Activated naive CD8-positive, alpha-beta T cell treated with anti-CD3 and anti-CD28 coated beads for 36 hours (primary cell): ENCODE data around the gene GIT1. TPM values are rescaled to one million over a fixed set of nuclear protein-coding genes. Genes with fewer than 3 reads are reported as not detected.

Source experiments
- DNase-seq: peaks from one replicate; pipeline ENCODE4 v3.0.0; 2021
- H3K27ac Mint-ChIP-seq: one replicate; pipeline ENCODE4 v1.8.0; 2022; ENCODE audit warnings: mild to moderate bottlenecking, moderate library complexity, mixed read lengths
- H3K27me3 Mint-ChIP-seq: one replicate; pipeline ENCODE4 v1.8.0; 2022; ENCODE audit warnings: mild to moderate bottlenecking, mixed read lengths
- H3K36me3 Mint-ChIP-seq: one replicate; pipeline ENCODE4 v1.8.0; 2021; ENCODE audit warnings: mild to moderate bottlenecking, mixed read lengths
- H3K4me1 Mint-ChIP-seq: one replicate; pipeline ENCODE4 v1.8.0; 2021; ENCODE audit warnings: mixed read lengths
- H3K4me3 Mint-ChIP-seq: one replicate; pipeline ENCODE4 v1.8.0; 2022; ENCODE audit warnings: mild to moderate bottlenecking, moderate library complexity, mixed read lengths
- H3K9me3 Mint-ChIP-seq: one replicate; pipeline ENCODE4 v1.8.0; 2022; ENCODE audit warnings: mixed read lengths
- total RNA-seq, 2 experiments: library from RNA; stranded (reverse); gene quantifications; one replicate each; pipeline ENCODE4 v1.2.3, GENCODE V29; 2021

GIT1 gene
- total RNA-seq, 2 experiments from 2014 or later = 63.5 to 63.7 TPM

- Mint-ChIP-seq H3K27ac (peak overlapping the region; percentile 87), H3K27me3 (no peaks in the 10 kb centered on the region), H3K36me3 (peaks cover 4% of the 10 kb centered on the region), H3K4me3 (peak overlapping the region; percentile 88), H3K9me3 (no peaks in the 10 kb centered on the region), H3K4me1 (peaks cover 51% of the 10 kb centered on the region)
- DNase-seq = peak; percentile 65
Observed at GRCh38 chr17:29591146-29591736, 1.8 kb upstream of the GIT1 start.

- H3K27ac Mint-ChIP-seq = peak overlapping the region; percentile 87
- H3K36me3 Mint-ChIP-seq = peaks cover 4% of the 10 kb centered on the region
- peaks cover 58% of the 10 kb centered on the region for H3K4me1 Mint-ChIP-seq
- DNase-seq = peak; percentile 47
- no peaks in the 10 kb centered on the region for H3K27me3 Mint-ChIP-seq
- H3K9me3 Mint-ChIP-seq = no peaks in the 10 kb centered on the region
- peak overlapping the region; percentile 88 for H3K4me3 Mint-ChIP-seq
Observed at GRCh38 chr17:29590411-29591145, 1.1 kb upstream of the GIT1 start.

- DNase-seq = peak; percentile 64
- no peaks in the 10 kb centered on the region for H3K27me3 Mint-ChIP-seq
- peak overlapping the region; percentile 90 for H3K4me3 Mint-ChIP-seq
- peak overlapping the region; percentile 84 for H3K27ac Mint-ChIP-seq
- H3K4me1 Mint-ChIP-seq = peaks cover 64% of the 10 kb centered on the region
- no peaks in the 10 kb centered on the region for H3K9me3 Mint-ChIP-seq
- H3K36me3 Mint-ChIP-seq = peaks cover 5% of the 10 kb centered on the region
Observed at GRCh38 chr17:29588562-29589411, 661 bp downstream of the GIT1 start.

GRCh38 chr17:29588017-29588561 is 1.4 kb downstream of the GIT1 start:
- no peaks in the 10 kb centered on the region for H3K27me3 Mint-ChIP-seq
- peak overlapping the region; percentile 84 for H3K27ac Mint-ChIP-seq
- H3K36me3 Mint-ChIP-seq = peaks cover 12% of the 10 kb centered on the region
- H3K4me3 Mint-ChIP-seq = peak overlapping the region; percentile 90
- H3K4me1 Mint-ChIP-seq = peaks cover 64% of the 10 kb centered on the region
- no peaks in the 10 kb centered on the region for H3K9me3 Mint-ChIP-seq
- DNase-seq = no peak

GRCh38 chr17:29587591-29587990 is 1.9 kb downstream of the GIT1 start:
- H3K27ac Mint-ChIP-seq = peak overlapping the region; percentile 84
- peak overlapping the region; percentile 90 for H3K4me3 Mint-ChIP-seq
- peaks cover 17% of the 10 kb centered on the region for H3K36me3 Mint-ChIP-seq
- peaks cover 61% of the 10 kb centered on the region for H3K4me1 Mint-ChIP-seq
- H3K27me3 Mint-ChIP-seq = no peaks in the 10 kb centered on the region
- DNase-seq = no peak
- H3K9me3 Mint-ChIP-seq = no peaks in the 10 kb centered on the region

- peaks cover 55% of the 10 kb centered on the region for H3K4me1 Mint-ChIP-seq
Observed at GRCh38 chr17:29586676-29587469, 2.6 kb downstream of the GIT1 start.

GRCh38 chr17:29585080-29585751 is 4.2 kb downstream of the GIT1 start:
- peaks cover 52% of the 10 kb centered on the region for H3K4me1 Mint-ChIP-seq
- no peaks in the 10 kb centered on the region for H3K9me3 Mint-ChIP-seq
- H3K27me3 Mint-ChIP-seq = no peaks in the 10 kb centered on the region
- peak overlapping the region; percentile 80 for H3K27ac Mint-ChIP-seq
- peak overlapping the region; percentile 37 for H3K4me3 Mint-ChIP-seq
- H3K36me3 Mint-ChIP-seq = peaks cover 36% of the 10 kb centered on the region
- DNase-seq = peak; percentile 34

More at GRCh38 chr17:29586676-29587469, 2.6 kb downstream of the GIT1 start:
- no peak for DNase-seq
- peak overlapping the region; percentile 84 for H3K27ac Mint-ChIP-seq
- no peaks in the 10 kb centered on the region for H3K9me3 Mint-ChIP-seq
- no peaks in the 10 kb centered on the region for H3K27me3 Mint-ChIP-seq
- H3K4me3 Mint-ChIP-seq = peak overlapping the region; percentile 90
- H3K36me3 Mint-ChIP-seq = peaks cover 24% of the 10 kb centered on the region

GRCh38 chr17:29584452-29585079 is 4.9 kb downstream of the GIT1 start:
- Mint-ChIP-seq H3K4me3 (peak overlapping the region; percentile 34), H3K27ac (peak overlapping the region; percentile 80), H3K9me3 (no peaks in the 10 kb centered on the region), H3K36me3 (peaks cover 41% of the 10 kb centered on the region), H3K27me3 (no peaks in the 10 kb centered on the region), H3K4me1 (peaks cover 49% of the 10 kb centered on the region)
- no peak for DNase-seq

- no peaks in the 10 kb centered on the region for H3K9me3 Mint-ChIP-seq
- H3K27ac Mint-ChIP-seq = peak overlapping the region; percentile 39
- H3K4me3 Mint-ChIP-seq = peak overlapping the region; percentile 45
- peaks cover 41% of the 10 kb centered on the region for H3K36me3 Mint-ChIP-seq
- peaks cover 49% of the 10 kb centered on the region for H3K4me1 Mint-ChIP-seq
- no peaks in the 10 kb centered on the region for H3K27me3 Mint-ChIP-seq
- no peak for DNase-seq
Observed at GRCh38 chr17:29583324-29584248, 5.9 kb downstream of the GIT1 start.

- no peaks in the 10 kb centered on the region for H3K27me3 Mint-ChIP-seq
- no peak overlapping the region for H3K4me3 Mint-ChIP-seq
- DNase-seq = no peak
- H3K27ac Mint-ChIP-seq = no peak overlapping the region
- H3K36me3 Mint-ChIP-seq = peaks cover 37% of the 10 kb centered on the region
- no peaks in the 10 kb centered on the region for H3K9me3 Mint-ChIP-seq
- H3K4me1 Mint-ChIP-seq = peaks cover 43% of the 10 kb centered on the region
Observed at GRCh38 chr17:29582772-29583171, 6.7 kb downstream of the GIT1 start.

- H3K4me3 Mint-ChIP-seq = no peak overlapping the region
- no peak for DNase-seq
- peaks cover 39% of the 10 kb centered on the region for H3K4me1 Mint-ChIP-seq
- H3K27ac Mint-ChIP-seq = no peak overlapping the region
- H3K27me3 Mint-ChIP-seq = no peaks in the 10 kb centered on the region
- H3K9me3 Mint-ChIP-seq = no peaks in the 10 kb centered on the region
- peaks cover 40% of the 10 kb centered on the region for H3K36me3 Mint-ChIP-seq
Observed at GRCh38 chr17:29582254-29582765, 7.1 kb downstream of the GIT1 start.

- Mint-ChIP-seq H3K36me3 (peaks cover 40% of the 10 kb centered on the region), H3K4me1 (peaks cover 33% of the 10 kb centered on the region), H3K9me3 (no peaks in the 10 kb centered on the region), H3K27ac (no peak overlapping the region), H3K27me3 (no peaks in the 10 kb centered on the region), H3K4me3 (no peak overlapping the region)
- no peak for DNase-seq
Observed at GRCh38 chr17:29581583-29582253, 7.7 kb downstream of the GIT1 start.
